Stimulated activated CD8-positive, alpha-beta memory T cell treated with anti-CD3 and anti-CD28 coated beads, Interleukin-15, amount 100 ng/mL, for 24 hours (primary cell): ENCODE measurements around the gene CPHXL.

ENCODE experiments used
- DNase-seq: peaks from one replicate; pipeline ENCODE4 v3.0.0-alpha.2; 2020; ENCODE audit warnings: low read depth

The CPHXL gene

DNA sequence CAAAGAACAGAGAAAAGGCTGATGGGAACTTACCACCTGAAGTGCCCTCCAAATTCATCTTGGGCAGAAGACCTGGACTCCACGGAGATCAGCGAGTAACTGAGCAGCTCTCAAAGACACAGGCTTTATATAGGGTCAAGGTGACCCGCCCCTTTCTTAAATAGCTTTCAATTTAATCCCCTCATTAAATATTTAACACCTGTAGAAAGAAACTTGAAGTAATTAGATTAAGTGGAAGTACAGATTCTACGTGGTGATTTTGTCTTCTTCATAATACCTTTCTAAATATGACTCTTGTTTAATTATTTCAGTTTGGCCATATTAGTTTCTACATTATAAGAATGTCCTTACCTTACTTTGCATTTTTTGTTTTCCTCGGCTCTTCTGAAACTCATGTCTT lies 24.9 kb downstream of the CPHXL start, which contains the start of gene DUXB:
TSS of gene DUXB (minus strand) at position 101 of the 400 bp plus-strand sequence. CDS start at position 58, 43 bp downstream.
- DNase-seq, result no peak

DNA sequence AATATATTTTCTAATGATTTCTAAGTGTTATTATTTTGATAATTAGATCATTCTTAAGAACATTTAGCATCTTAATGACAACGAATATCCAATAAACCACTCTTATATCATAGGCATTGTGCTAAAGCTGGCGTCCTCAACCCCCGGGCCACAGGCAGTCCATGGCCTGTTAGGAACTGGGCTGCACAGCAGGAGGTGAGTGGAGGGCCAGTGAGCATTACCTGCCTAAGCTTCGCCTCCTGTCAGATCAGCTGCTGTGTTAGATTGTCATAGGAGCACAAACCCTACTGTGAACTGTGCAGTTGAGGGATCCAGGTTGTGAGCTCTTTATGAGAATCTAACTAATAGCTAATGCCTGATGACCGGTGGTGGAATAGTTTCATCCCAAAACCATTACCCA lies 28.7 kb downstream of the CPHXL start:
- no peak for DNase-seq

GRCh38 chr16:75695708-75696107 lies 30.6 kb downstream of the CPHXL start:
- DNase-seq, result no peak

DNA sequence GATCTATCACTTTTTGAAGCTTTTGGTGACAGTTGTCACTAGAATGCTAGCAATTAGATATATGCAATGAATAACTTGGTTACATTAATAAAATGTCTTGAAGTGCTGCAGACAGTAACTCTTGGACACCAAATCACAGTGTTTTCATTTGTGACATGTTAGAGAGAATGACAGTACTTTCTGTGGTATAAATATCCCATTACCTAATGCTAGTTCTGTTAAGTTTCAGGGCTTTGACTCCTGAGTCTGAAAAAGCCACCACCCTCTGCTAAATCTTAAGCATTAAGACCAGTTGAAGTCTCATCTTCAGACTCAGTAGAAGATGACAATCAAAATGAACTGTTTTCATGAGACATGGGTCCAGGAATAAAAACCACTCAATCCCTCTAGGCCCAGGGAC lies 38.9 kb downstream of the CPHXL start:
- no peak for DNase-seq

DNA sequence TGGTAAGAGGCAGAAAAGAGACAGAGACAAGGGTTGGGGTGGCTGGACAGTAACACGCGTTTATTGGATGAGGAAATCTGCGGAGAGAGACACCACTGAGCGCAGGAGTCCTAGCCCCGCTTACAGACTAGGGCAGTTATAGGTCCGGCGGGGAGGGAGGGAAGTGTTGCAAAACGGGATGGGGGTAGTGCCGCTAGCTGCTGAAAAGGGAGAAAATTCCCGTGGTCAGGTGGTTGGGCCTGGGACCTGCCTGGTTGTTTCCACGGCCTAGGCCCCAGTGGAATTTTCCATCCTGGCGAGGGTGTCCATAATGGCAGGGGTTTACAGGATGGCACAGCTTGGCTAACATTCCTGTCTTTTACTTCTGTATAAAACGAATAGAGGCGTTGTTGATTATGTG lies 44.0 kb downstream of the CPHXL start:
- DNase-seq, result no peak

- no peak for DNase-seq
Measured at GRCh38 chr16:75679366-75679765, 46.9 kb downstream of the CPHXL start.

DNA sequence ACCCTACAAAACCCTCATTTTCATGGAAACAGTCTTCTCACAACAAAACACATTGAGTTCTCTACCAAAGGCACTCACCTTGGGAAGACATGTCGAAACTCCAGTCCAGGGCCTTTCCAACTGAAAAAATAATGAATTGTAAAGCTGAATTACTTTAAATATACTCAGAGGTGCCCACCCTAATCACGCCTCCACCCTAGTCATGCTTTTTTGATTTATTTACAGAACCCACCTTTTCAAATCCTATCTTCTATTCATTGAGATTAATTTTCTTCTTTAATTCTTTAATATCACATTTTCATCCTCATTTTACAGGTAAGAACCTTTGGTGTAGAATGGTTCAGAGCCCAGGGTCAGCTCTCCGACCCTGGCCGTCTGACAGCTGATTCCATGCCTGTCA lies 49.4 kb downstream of the CPHXL start, which contains the start of gene CPHXL2:
TSS of gene CPHXL2 (minus strand) at position 101 of the 400 bp plus-strand sequence. CDS start at position 91, 10 bp downstream.
- DNase-seq, result no peak

- DNase-seq, result no peak
Measured at GRCh38 chr16:75667503-75667902, 58.8 kb downstream of the CPHXL start.
